Stimulated activated CD8-positive, alpha-beta memory T cell treated with anti-CD3 and anti-CD28 coated beads, Interleukin-7, amount 100 ng/mL, for 24 hours (primary cell): Measurements from ENCODE around the gene TBX1.
A peak's percentile ranks its signal among the peaks of the same experiment; 100 is the strongest.
"Not testable (repeated sequence)": the region's sequence is repeated elsewhere in the genome, so short reads cannot be mapped to it uniquely, and the experiment has no call there.

Experiments
- DNase-seq: peaks from one replicate; pipeline ENCODE4 v3.0.0-alpha.2; 2020; ENCODE audit warnings: low read depth

TBX1 gene

DNA sequence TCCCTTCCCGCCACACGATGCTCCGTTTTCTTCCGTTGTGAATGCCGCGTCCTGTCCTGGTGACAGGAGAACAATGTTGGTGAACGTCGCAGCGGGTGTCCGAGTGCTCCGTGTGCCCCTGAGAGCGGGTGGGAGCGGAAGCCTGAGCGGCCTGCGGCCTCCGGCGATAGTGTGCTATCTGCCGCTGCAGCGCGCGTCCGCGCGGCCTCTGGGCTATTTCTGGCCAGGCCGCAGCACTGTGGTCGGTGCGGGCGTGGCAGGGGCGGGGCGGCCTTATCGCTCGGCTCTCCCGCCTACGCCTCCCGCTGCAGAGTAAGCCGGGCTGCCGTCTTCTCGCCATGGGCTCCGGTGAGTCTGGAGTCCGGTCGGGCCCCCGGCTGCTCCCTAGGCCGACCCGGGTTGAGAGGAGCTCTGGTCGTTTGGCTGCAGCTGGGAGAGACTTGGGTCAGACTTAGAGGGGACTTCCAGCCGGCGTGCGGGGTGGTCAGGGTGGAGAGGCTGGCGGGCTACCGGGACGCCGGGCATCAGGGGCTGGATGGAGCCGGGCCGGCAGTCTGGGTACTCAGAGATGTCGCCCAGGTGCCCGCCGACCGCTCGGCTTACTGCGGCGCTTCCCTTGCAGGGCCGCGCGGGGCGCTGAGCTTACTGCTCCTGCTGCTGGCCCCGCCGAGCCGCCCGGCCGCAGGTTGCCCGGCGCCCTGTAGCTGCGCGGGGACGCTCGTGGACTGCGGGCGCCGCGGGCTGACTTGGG lies 37.2 kb upstream of the TBX1 start, which contains the start of gene GP1BB:
GP1BB (plus strand) TSS at position 308 of the 751 bp plus-strand sequence; CDS start at position 339, 31 bp downstream.
- no peak for DNase-seq

DNA sequence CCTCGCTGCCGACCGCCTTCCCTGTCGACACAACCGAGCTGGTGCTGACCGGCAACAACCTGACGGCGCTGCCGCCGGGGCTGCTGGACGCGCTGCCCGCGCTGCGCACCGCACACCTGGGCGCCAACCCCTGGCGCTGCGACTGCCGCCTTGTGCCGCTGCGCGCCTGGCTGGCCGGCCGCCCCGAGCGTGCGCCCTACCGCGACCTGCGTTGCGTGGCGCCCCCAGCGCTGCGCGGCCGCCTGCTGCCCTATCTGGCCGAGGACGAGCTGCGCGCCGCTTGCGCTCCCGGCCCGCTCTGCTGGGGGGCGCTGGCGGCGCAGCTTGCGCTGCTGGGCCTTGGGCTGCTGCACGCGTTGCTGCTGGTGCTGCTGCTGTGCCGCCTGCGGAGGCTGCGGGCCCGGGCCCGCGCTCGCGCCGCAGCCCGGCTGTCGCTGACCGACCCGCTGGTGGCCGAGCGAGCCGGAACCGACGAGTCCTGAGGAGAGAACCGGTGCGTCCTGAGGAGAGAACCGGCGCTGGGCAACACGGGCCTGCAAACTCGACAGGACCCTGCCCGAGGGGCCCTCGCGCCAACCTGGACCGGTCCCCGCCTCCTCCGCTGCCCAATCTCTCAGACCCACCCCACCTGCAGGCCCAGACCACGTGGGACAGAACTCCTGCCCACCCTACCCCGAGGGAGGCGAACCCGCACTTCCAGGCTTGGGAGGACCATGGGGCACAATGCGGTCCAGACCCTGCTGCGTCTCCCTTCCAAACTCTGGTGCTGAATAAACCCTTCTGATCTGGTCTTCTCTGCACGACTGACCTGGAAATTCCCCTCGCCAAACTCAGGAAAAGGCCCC lies 36.4 kb upstream of the TBX1 start:
- DNase-seq = no peak

GRCh38 chr22:19724927-19725661 lies 35.5 kb upstream of the TBX1 start:
- DNase-seq = no peak

- not testable (repeated sequence) for DNase-seq
These were observed 34.4 kb upstream of the TBX1 start for GRCh38 chr22:19726064-19726788.

GRCh38 chr22:19727310-19728150 lies 33.0 kb upstream of the TBX1 start:
- DNase-seq = no peak

- no peak for DNase-seq
These were observed 32.3 kb upstream of the TBX1 start for GRCh38 chr22:19728271-19728670.

DNA sequence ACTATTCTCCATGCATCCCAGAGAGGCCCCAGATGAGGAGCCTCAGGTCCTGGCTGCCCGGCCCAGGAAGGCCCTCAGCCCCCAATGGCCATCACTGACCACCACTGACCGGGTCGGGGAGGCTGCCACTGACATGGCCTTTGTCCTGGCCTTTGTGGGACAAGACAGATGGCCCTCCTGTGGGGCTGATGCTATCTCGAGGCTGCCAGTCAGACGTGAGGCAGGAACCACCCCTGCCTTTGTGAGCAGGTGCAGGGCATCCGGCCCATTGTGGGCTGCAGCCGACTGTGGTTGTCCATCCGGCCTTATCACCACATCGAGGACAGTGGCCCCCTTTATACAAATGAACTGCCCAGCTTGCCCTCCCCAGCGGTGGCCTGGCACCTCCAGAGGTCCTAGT lies 31.7 kb upstream of the TBX1 start:
- DNase-seq = no peak

DNA sequence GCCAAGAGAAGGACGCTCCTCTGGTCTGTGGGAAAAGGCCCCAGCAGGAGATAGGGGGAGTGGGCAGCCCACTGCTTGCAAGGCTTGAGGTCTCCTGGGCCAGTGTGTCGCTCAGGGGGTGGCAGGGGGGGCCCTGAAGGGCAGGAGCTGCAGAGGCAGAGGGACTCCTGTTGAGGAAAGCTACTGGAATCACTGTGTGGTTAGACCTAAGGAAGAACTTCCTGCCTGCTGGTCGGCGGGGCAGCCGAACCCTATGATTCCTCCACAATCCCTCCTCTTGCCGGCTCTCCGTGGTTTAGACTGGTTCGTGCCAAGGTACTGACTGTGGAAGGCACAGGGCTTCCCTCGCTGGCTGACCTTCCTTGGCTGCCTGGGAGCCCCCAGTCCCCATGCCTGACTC lies 31.1 kb upstream of the TBX1 start:
- DNase-seq = no peak

DNA sequence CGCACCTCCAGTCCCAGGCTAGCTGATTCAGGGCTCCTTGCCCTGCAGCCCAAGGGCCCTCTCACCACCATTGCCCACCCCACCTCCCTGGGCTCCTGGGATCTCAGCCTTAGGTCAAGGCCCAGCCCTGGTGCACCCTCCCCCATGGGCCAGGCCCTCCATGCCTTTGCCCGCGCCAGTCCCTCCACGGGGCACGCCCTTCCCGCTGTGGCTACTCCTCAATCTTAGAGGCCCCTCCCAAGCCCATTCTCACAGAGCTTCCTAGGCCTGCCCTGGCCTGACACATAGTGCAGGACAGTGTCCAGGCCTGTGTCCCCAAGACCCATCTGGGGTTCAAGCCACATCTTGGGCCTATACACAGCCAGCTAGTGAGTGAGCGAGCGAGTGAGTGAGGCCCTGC lies 30.4 kb upstream of the TBX1 start:
- no peak for DNase-seq

DNA sequence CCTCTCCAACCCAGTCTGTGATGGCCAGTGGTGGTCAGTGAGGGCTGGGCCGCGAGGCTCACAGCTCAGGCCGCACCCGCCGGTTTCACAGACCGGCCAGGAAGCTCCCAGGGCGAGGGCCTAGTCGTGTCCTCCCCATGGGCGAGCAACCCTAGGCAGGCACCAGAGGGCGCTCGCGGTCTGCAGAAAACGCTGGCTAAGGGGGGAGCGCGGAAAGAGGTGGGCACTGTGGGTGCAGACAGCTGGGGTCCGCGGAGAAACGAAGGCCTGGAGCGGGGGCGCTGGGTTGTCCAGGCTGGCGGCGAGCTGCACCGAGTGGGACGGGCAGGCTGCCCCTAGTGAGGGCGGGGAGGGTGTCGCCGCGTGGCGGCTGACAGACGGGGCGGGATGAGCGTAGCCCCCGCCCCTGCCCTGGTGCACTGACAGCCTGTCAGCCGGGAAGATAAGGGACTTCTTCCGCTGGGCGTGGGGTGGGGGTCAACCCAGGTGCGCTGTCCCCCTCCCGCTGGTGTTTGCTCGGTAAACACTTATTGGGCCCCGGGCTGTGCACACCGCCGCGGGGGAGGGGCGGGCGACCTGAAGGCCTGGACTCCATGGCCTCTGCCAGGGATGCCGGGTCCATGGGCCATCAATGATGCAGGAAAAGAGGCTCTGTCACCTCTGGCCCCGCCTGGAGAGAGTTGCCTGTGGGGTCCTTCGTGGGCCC lies 29.8 kb upstream of the TBX1 start:
- peak; percentile 78 for DNase-seq

GRCh38 chr22:19731361-19732135 lies 29.0 kb upstream of the TBX1 start:
- no peak for DNase-seq

- no peak for DNase-seq
These were observed 28.0 kb upstream of the TBX1 start for GRCh38 chr22:19732403-19733113.

- no peak for DNase-seq
These were observed 26.8 kb upstream of the TBX1 start for GRCh38 chr22:19733755-19734154.

GRCh38 chr22:19734163-19734562 lies 26.4 kb upstream of the TBX1 start:
- DNase-seq = no peak

- DNase-seq = no peak
These were observed 25.7 kb upstream of the TBX1 start for GRCh38 chr22:19734837-19735382.

DNA sequence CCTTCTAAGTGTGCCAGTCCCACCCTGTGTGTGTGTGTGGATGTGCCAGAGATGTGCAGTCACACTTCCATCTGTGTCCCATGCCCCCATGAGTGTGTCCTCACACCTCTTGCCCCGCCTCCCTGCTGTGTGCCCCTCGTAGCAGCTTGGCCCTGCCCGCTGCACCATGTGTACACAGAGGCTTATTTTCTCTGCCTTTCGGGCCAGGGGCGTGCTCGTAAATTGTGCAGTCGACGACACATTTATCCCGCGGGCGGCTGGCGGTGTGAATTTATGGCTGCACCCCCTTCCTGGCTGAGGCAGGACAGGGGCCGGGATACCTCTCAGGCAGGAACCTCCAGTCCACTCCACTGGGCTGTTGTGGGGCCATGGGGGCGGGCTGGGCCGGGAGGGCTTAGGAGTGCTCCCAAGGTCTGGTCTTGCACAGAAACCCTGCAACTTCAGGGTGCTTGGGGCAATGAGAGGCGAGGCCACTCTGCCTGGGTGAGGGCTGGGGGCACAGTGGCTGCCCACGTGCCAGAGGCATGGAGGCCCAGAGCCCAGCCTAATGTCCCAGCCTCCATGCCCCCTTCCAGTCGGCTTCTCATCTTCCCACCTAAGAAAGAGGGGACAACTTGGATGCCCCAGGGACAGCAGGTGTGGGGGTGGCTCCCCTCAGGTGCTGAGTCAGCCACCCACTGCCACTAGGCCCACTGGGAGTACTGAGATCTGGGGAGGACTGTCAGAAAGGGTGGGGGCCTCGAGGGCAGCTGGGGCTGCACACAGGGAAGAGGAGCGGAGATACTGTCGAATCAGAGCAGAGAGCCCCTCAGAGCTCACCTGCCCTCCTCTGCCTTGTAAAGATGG lies 24.7 kb upstream of the TBX1 start:
- no peak for DNase-seq

GRCh38 chr22:19737846-19738663 lies 22.5 kb upstream of the TBX1 start:
- no peak for DNase-seq
